ENCODE results near the gene MGMT. TPM values are rescaled to one million over a fixed set of nuclear protein-coding genes. Genes with fewer than 3 reads are reported as not detected.

The MGMT gene
- total RNA-seq, 1 donor from 2014 or later, result 51.4 TPM

- no peak for DNase-seq (ENCODE audit: low read depth)
- TF ChIP-seq, protein P1, sequence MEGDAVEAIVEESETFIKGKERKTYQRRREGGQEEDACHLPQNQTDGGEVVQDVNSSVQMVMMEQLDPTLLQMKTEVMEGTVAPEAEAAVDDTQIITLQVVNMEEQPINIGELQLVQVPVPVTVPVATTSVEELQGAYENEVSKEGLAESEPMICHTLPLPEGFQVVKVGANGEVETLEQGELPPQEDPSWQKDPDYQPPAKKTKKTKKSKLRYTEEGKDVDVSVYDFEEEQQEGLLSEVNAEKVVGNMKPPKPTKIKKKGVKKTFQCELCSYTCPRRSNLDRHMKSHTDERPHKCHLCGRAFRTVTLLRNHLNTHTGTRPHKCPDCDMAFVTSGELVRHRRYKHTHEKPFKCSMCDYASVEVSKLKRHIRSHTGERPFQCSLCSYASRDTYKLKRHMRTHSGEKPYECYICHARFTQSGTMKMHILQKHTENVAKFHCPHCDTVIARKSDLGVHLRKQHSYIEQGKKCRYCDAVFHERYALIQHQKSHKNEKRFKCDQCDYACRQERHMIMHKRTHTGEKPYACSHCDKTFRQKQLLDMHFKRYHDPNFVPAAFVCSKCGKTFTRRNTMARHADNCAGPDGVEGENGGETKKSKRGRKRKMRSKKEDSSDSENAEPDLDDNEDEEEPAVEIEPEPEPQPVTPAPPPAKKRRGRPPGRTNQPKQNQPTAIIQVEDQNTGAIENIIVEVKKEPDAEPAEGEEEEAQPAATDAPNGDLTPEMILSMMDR (conservative IDR thresholded peaks at IDR 0.05; ENCODE audit: low read depth, low read length), result no peak
- H3K4me3 ChIP-seq (ENCODE audit: low read depth, low read length), result no peak overlapping the region
Measured at GRCh38 chr10:129514568-129515451, 47.8 kb downstream of the MGMT start.

- DNase-seq (ENCODE audit: low read depth), result no peak
- TF ChIP-seq, protein P1 (conservative IDR thresholded peaks at IDR 0.05; ENCODE audit: low read depth, low read length), result no peak
Measured at GRCh38 chr10:129516846-129517679, 50.0 kb downstream of the MGMT start.

DNA sequence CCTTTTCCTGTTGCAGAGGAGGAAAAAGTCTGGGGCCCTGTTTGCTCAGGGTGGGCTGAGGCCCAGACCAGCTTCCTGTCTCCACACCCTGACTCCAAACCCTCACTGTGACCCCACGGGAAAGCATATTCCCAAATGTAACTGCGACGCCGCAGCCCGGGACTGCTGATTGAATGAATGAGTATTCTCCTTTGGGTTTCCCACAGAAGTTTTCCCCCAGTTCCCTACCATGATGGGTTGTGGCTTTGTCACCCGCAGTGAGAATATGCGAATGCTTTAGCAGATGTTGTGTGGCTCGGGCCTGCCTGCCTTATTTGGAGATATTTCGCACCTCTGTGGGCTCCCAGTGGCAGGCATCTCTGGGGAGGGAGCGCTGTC lies 50.6 kb downstream of the MGMT start:
- no peak overlapping the region for H3K4me3 ChIP-seq (ENCODE audit: low read depth, low read length)
- TF ChIP-seq, protein P1 (conservative IDR thresholded peaks at IDR 0.05; ENCODE audit: low read depth, low read length), result no peak
- DNase-seq (ENCODE audit: low read depth), result no peak

More at GRCh38 chr10:129516846-129517679, 50.0 kb downstream of the MGMT start:
- no peak overlapping the region for H3K4me3 ChIP-seq (ENCODE audit: low read depth, low read length)

- no peak for DNase-seq (ENCODE audit: low read depth)
- no peak overlapping the region for H3K4me3 ChIP-seq (ENCODE audit: low read depth, low read length)
- TF ChIP-seq, protein P1 (conservative IDR thresholded peaks at IDR 0.05; ENCODE audit: low read depth, low read length), result no peak
Measured at GRCh38 chr10:129518793-129519192, 51.8 kb downstream of the MGMT start.

DNA sequence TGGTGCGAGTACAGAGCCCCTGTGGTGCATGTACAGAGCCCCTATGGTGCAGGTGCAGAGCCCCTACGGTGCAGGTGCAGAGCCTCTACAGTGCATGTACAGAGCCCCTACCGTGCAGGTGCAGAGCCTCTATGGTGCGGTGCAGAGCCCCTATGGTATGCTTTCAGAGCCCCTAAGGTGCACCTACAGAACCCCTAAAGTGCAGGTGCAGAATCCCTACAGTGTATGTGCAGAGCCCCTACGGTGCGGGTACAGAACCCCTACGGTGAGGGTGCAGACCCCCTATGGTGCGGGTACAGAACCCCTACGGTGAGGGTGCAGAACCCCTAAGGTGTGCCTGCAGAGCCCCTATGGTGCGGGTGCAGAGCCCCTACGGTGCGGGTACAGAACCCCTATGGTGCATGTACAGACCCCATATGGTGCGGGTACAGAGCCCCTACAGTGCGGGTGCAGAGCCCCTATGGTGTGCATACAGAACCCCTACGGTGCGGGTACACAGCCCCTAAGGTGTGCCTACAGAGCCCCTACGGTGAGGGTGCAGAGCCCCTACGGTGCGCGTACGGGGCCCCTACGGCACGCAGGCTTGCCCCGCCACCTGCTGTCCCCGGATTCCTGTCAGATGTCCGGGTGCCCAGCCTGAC lies 53.5 kb downstream of the MGMT start:
- DNase-seq (ENCODE audit: low read depth), result no peak
- TF ChIP-seq, protein P1 (conservative IDR thresholded peaks at IDR 0.05; ENCODE audit: low read depth, low read length), result no peak
- H3K4me3 ChIP-seq (ENCODE audit: low read depth, low read length), result no peak overlapping the region

GRCh38 chr10:129521161-129522025 lies 54.4 kb downstream of the MGMT start:
- no peak for DNase-seq (ENCODE audit: low read depth)
- no peak overlapping the region for H3K4me3 ChIP-seq (ENCODE audit: low read depth, low read length)
- TF ChIP-seq, protein P1 (conservative IDR thresholded peaks at IDR 0.05; ENCODE audit: low read depth, low read length), result no peak

All from epithelial cell of proximal tubule (primary cell).